ENCODE measurements around the gene KPNA3.

KPNA3 gene

GRCh38 chr13:49838989-49839388 lies 46.5 kb upstream of the KPNA3 start:
- no peak overlapping the region for H3K14ac ChIP-seq (ENCODE audit: low read length)
- H4K91ac ChIP-seq (ENCODE audit: low read depth, low read length), result no peak overlapping the region
- H3K27ac ChIP-seq (ENCODE audit: low read depth, low read length), result no peak overlapping the region
- H3K18ac ChIP-seq (ENCODE audit: low read length), result no peak overlapping the region
- no peaks in the 10 kb centered on the region for H3K36me3 ChIP-seq (ENCODE audit: control insufficient read depth in 1 of 2, insufficient read depth in 2 of 2, low read length in 2 of 2)
- H3K79me2 ChIP-seq (ENCODE audit: control insufficient read depth, insufficient read depth, low read length, poor library complexity), result no peaks in the 10 kb centered on the region
- H3K9ac ChIP-seq (ENCODE audit: low read length), result no peak overlapping the region
- no peak overlapping the region for H3K23ac ChIP-seq (ENCODE audit: low read length)
- H2AFZ ChIP-seq (ENCODE audit: insufficient read depth, low read length, poor library complexity), result no peak overlapping the region
- no peak overlapping the region for H2AK5ac ChIP-seq (ENCODE audit: low read length)
- H3K27me3 ChIP-seq (ENCODE audit: insufficient read depth, low read length), result no peaks in the 10 kb centered on the region
- no CpG with 5 or more reads among the region's 4 CpGs for WGBS (ENCODE audit: extremely low coverage, insufficient coverage, insufficient read length)
- no peak for DNase-seq
- H3K79me1 ChIP-seq (ENCODE audit: low read length), result no peaks in the 10 kb centered on the region
- H3K4ac ChIP-seq (ENCODE audit: low read depth, low read length), result no peak overlapping the region
- H3K4me1 ChIP-seq (ENCODE audit: control insufficient read depth in 1 of 2, insufficient read depth in 2 of 2, low read length in 2 of 2), result peaks cover 0 to 2% of the 10 kb centered on the region in 2 experiments
- H2BK120ac ChIP-seq (ENCODE audit: insufficient read depth, low read length, poor library complexity), result no peak overlapping the region
- no peak overlapping the region for H2BK12ac ChIP-seq (ENCODE audit: low read length)
- no peak overlapping the region for H3K4me2 ChIP-seq (ENCODE audit: low read length)
- no peak overlapping the region for H2BK5ac ChIP-seq (ENCODE audit: low read depth, low read length, poor library complexity)
- no peak overlapping the region for H4K8ac ChIP-seq (ENCODE audit: low read depth, low read length)
- H3K4me3 ChIP-seq (ENCODE audit: low read depth, low read length), result no peak overlapping the region
- H3K9me3 ChIP-seq (ENCODE audit: insufficient read depth, low read depth, low read length), result no peaks in the 10 kb centered on the region
- no peak overlapping the region for H4K12ac ChIP-seq (ENCODE audit: low read depth, low read length)

- H3K36me3 ChIP-seq (ENCODE audit: control insufficient read depth in 1 of 2, insufficient read depth in 2 of 2, low read length in 2 of 2), result no peaks in the 10 kb centered on the region
- no peak overlapping the region for H3K4ac ChIP-seq (ENCODE audit: low read depth, low read length)
- H2AFZ ChIP-seq (ENCODE audit: insufficient read depth, low read length, poor library complexity), result no peak overlapping the region
- WGBS (ENCODE audit: extremely low coverage, insufficient coverage, insufficient read length), result no CpG with 5 or more reads among the region's 5 CpGs
- H3K79me1 ChIP-seq (ENCODE audit: low read length), result no peaks in the 10 kb centered on the region
- H3K4me2 ChIP-seq (ENCODE audit: low read length), result no peak overlapping the region
- no peak overlapping the region for H3K9ac ChIP-seq (ENCODE audit: low read length)
- H3K4me1 ChIP-seq (ENCODE audit: control insufficient read depth in 1 of 2, insufficient read depth in 2 of 2, low read length in 2 of 2), result peaks cover 0 to 2% of the 10 kb centered on the region in 2 experiments
- H2AK5ac ChIP-seq (ENCODE audit: low read length), result no peak overlapping the region
- H2BK12ac ChIP-seq (ENCODE audit: low read length), result no peak overlapping the region
- no peak overlapping the region for H3K14ac ChIP-seq (ENCODE audit: low read length)
- no peak overlapping the region for H4K12ac ChIP-seq (ENCODE audit: low read depth, low read length)
- H3K79me2 ChIP-seq (ENCODE audit: control insufficient read depth, insufficient read depth, low read length, poor library complexity), result no peaks in the 10 kb centered on the region
- no peak overlapping the region for H3K4me3 ChIP-seq (ENCODE audit: low read depth, low read length)
- H2BK120ac ChIP-seq (ENCODE audit: insufficient read depth, low read length, poor library complexity), result no peak overlapping the region
- no peak overlapping the region for H3K27ac ChIP-seq (ENCODE audit: low read depth, low read length)
- no peak overlapping the region for H4K8ac ChIP-seq (ENCODE audit: low read depth, low read length)
- no peaks in the 10 kb centered on the region for H3K27me3 ChIP-seq (ENCODE audit: insufficient read depth, low read length)
- H2BK5ac ChIP-seq (ENCODE audit: low read depth, low read length, poor library complexity), result no peak overlapping the region
- no peak overlapping the region for H4K91ac ChIP-seq (ENCODE audit: low read depth, low read length)
- no peaks in the 10 kb centered on the region for H3K9me3 ChIP-seq (ENCODE audit: insufficient read depth, low read depth, low read length)
- H3K18ac ChIP-seq (ENCODE audit: low read length), result no peak overlapping the region
- DNase-seq, result no peak
- H3K23ac ChIP-seq (ENCODE audit: low read length), result no peak overlapping the region
These were observed 44.0 kb upstream of the KPNA3 start for GRCh38 chr13:49836516-49836915.

- Histone ChIP-seq H3K27ac (ENCODE audit: low read depth, low read length) (no peak overlapping the region), H3K27me3 (ENCODE audit: insufficient read depth, low read length) (no peaks in the 10 kb centered on the region), H3K4me3 (ENCODE audit: low read depth, low read length) (no peak overlapping the region), H3K4ac (ENCODE audit: low read depth, low read length) (no peak overlapping the region), H3K79me2 (ENCODE audit: control insufficient read depth, insufficient read depth, low read length, poor library complexity) (no peaks in the 10 kb centered on the region), H3K14ac (ENCODE audit: low read length) (no peak overlapping the region), H2BK5ac (ENCODE audit: low read depth, low read length, poor library complexity) (no peak overlapping the region), H4K12ac (ENCODE audit: low read depth, low read length) (no peak overlapping the region), H2AFZ (ENCODE audit: insufficient read depth, low read length, poor library complexity) (no peak overlapping the region), H3K4me2 (ENCODE audit: low read length) (no peak overlapping the region), H4K91ac (ENCODE audit: low read depth, low read length) (no peak overlapping the region), H2BK12ac (ENCODE audit: low read length) (no peak overlapping the region), H3K36me3 (ENCODE audit: control insufficient read depth in 1 of 2, insufficient read depth in 2 of 2, low read length in 2 of 2) (no peaks in the 10 kb centered on the region), H3K4me1 (ENCODE audit: control insufficient read depth in 1 of 2, insufficient read depth in 2 of 2, low read length in 2 of 2) (peaks cover 0 to 2% of the 10 kb centered on the region in 2 experiments), H3K18ac (ENCODE audit: low read length) (no peak overlapping the region), H3K23ac (ENCODE audit: low read length) (no peak overlapping the region), H2AK5ac (ENCODE audit: low read length) (no peak overlapping the region), H3K9me3 (ENCODE audit: insufficient read depth, low read depth, low read length) (no peaks in the 10 kb centered on the region), H4K8ac (ENCODE audit: low read depth, low read length) (no peak overlapping the region), H2BK120ac (ENCODE audit: insufficient read depth, low read length, poor library complexity) (no peak overlapping the region), H3K79me1 (ENCODE audit: low read length) (no peaks in the 10 kb centered on the region), H3K9ac (ENCODE audit: low read length) (no peak overlapping the region)
- no CpG with 5 or more reads among the region's 5 CpGs for WGBS (ENCODE audit: extremely low coverage, insufficient coverage, insufficient read length)
- no peak for DNase-seq
These were observed 40.9 kb upstream of the KPNA3 start for GRCh38 chr13:49833402-49833801.

- Histone ChIP-seq H2BK5ac (ENCODE audit: low read depth, low read length, poor library complexity) (no peak overlapping the region), H4K8ac (ENCODE audit: low read depth, low read length) (no peak overlapping the region), H3K18ac (ENCODE audit: low read length) (no peak overlapping the region), H3K4ac (ENCODE audit: low read depth, low read length) (no peak overlapping the region), H3K79me1 (ENCODE audit: low read length) (no peaks in the 10 kb centered on the region), H3K36me3 (ENCODE audit: control insufficient read depth in 1 of 2, insufficient read depth in 2 of 2, low read length in 2 of 2) (no peaks in the 10 kb centered on the region), H3K27me3 (ENCODE audit: insufficient read depth, low read length) (no peaks in the 10 kb centered on the region), H3K4me2 (ENCODE audit: low read length) (no peak overlapping the region), H4K12ac (ENCODE audit: low read depth, low read length) (no peak overlapping the region), H2BK12ac (ENCODE audit: low read length) (no peak overlapping the region), H2BK120ac (ENCODE audit: insufficient read depth, low read length, poor library complexity) (no peak overlapping the region), H2AK5ac (ENCODE audit: low read length) (no peak overlapping the region), H2AFZ (ENCODE audit: insufficient read depth, low read length, poor library complexity) (no peak overlapping the region), H3K14ac (ENCODE audit: low read length) (no peak overlapping the region), H3K4me3 (ENCODE audit: low read depth, low read length) (no peak overlapping the region), H3K23ac (ENCODE audit: low read length) (no peak overlapping the region), H3K9me3 (ENCODE audit: insufficient read depth, low read depth, low read length) (no peaks in the 10 kb centered on the region), H3K9ac (ENCODE audit: low read length) (no peak overlapping the region), H3K79me2 (ENCODE audit: control insufficient read depth, insufficient read depth, low read length, poor library complexity) (no peaks in the 10 kb centered on the region), H4K91ac (ENCODE audit: low read depth, low read length) (no peak overlapping the region), H3K4me1 (ENCODE audit: control insufficient read depth in 1 of 2, insufficient read depth in 2 of 2, low read length in 2 of 2) (peaks cover 0 to under 1% of the 10 kb centered on the region in 2 experiments), H3K27ac (ENCODE audit: low read depth, low read length) (no peak overlapping the region)
- no peak for DNase-seq
- no CpG with 5 or more reads among the region's 4 CpGs for WGBS (ENCODE audit: extremely low coverage, insufficient coverage, insufficient read length)
These were observed 39.0 kb upstream of the KPNA3 start for GRCh38 chr13:49831455-49831854.

Data from trophoblast cell (in vitro differentiated cells and primary cell).